Right lobe of liver (tissue), 6 donors: ENCODE measurements around the gene APOA4. TPM values are rescaled to one million over a fixed set of nuclear protein-coding genes. Genes with fewer than 3 reads are reported as not detected.
A peak's percentile ranks its signal among the peaks of the same experiment; 100 is the strongest.

Experiments
- ATAC-seq, 4 donors: fragments of 200-7000 bp; cut with Tn5 transposase; one replicate each; pipeline ENCODE4 v1.9.1; 2020; ENCODE audit warnings: mild to moderate bottlenecking in 4 of 4, moderate library complexity in 4 of 4
- DNase-seq, 3 donors: peaks; one replicate each; pipeline ENCODE4 v3.0.0-alpha.2; 2020
- H3K27ac ChIP-seq, 3 donors: fragments of 200-600 bp; one replicate each; pipeline ENCODE4 v1.8.0; 2022
- H3K27me3 ChIP-seq, 2 donors: fragments of 200-600 bp; one replicate each; pipeline ENCODE4 v1.8.0; 2022
- H3K36me3 ChIP-seq, 4 donors: fragments of 200-600 bp; sonication (generic) in 1 of 4; one replicate each; pipeline versions ENCODE4 v1.5.1 to v1.8.0; 2017 to 2022; ENCODE audit warnings: control low read depth in 1 of 4
- H3K4me1 ChIP-seq, 4 donors: fragments of 200-600 bp; sonication (generic) in 1 of 4; one replicate each; pipeline versions ENCODE4 v1.5.1 to v1.8.0; 2017 to 2022; ENCODE audit warnings: control low read depth in 1 of 4
- H3K4me3 ChIP-seq, 3 donors: fragments of 200-600 bp; one replicate each; pipeline ENCODE4 v1.8.0; 2022
- H3K9me3 ChIP-seq, 4 donors: fragments of 200-600 bp; sonication (generic) in 1 of 4; one replicate each; pipeline versions ENCODE4 v1.5.1 to v1.8.0; 2017 to 2022; ENCODE audit warnings: control low read depth in 1 of 4
- CTCF ChIP-seq, 4 donors: fragments of 200-600 bp in 3 of 4; fragments of 450-650 bp in 1 of 4; IDR thresholded peaks; one replicate each; pipeline versions ENCODE4 v1.5.1 to v1.8.0; 2016 to 2022; ENCODE audit warnings: antibody characterized with exemption in 4 of 4, mild to moderate bottlenecking in 2 of 4
- POLR2A ChIP-seq: fragments of 450-650 bp; IDR thresholded peaks from one replicate; pipeline ENCODE4 v1.6.1; 2017; ENCODE audit warnings: antibody characterized with exemption, mild to moderate bottlenecking
- WGBS: methylation state at CpG from one replicate; pipeline ENCODE4 v1.1.6; 2018; ENCODE audit warnings: low coverage, low lambda C conversion rate; ENCODE audit not compliant: insufficient coverage; ENCODE audit errors: missing lambda C conversion rate; 5-methylcytosine and 5-hydroxymethylcytosine counted together
- intact Hi-C, 2 donors: fragments of 100-400 bp; cut with DNase I; formaldehyde crosslinking; loops; one replicate each; pipeline versions ENCODE4 v1.11.2 to v1.14.1; 2022
- total RNA-seq, 6 experiments: library from RNA; depleted of rRNA in 2 of 6; stranded (reverse); fragments of >200 nt in 2 of 6; fragmentation: NEBNext Ultra II Directional in 3 of 6; extraction: Animal tissue kit (Norgen Biotek cat#: 25700) in 3 of 6; gene quantifications; one replicate each; pipeline versions ENCODE4 v1.1.0 to v1.2.4, GENCODE V29; 2016 to 2023
- donor health status: DM: no; HTN: yes; CAD: no.
- donor health status: DM: no; HTN: no; CAD: no.
- donor health status: DM: no; HTN: no; CAD: no.
- donor health status: DM: no; HTN: yes; CAD: no.
- donor health status: DM: no; HTN: yes; CAD: no.

The APOA4 gene
- total RNA-seq, 6 experiments from 2014 or later, result 21.9 to 1,288 (median 117) TPM

DNA sequence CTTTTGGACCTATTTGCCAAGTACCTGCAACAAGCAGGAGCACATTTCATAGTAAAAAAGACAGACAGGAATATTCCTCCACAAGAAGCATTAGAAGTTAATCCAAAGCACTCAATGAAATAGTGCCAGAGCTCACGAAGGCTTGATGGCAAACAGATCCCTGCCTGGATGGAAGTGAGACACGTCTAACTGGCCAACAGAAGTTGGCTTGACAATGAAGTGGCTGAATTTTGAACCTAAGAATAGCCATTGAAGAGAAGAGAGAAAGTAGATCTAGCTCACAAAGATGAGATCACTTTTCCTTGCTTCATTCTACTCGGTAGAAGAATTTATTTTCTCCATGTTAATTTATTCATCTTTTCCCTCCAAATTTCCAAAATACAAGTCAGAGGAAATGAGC, 45.0 kb upstream of the APOA4 start:
- Histone ChIP-seq H3K27ac (no peak overlapping the region), H3K9me3 (no peaks in the 10 kb centered on the region), H3K36me3 (peaks cover 0 to 52% (median 16%) of the 10 kb centered on the region in 4 donors), H3K4me1 (peaks cover 0 to 38% (median 9%) of the 10 kb centered on the region in 4 donors), H3K4me3 (no peak overlapping the region), H3K27me3 (no peaks in the 10 kb centered on the region)
- intact Hi-C loops, result no loop called here
- DNase-seq (no peak), ATAC-seq (no peak)
- whole genome bisulfite sequencing, result 82% methylated on average over 3 of the region's 3 CpGs
- TF ChIP-seq POLR2A (no peak), CTCF (IDR thresholded peaks at IDR 0.05) (no peak)

DNA sequence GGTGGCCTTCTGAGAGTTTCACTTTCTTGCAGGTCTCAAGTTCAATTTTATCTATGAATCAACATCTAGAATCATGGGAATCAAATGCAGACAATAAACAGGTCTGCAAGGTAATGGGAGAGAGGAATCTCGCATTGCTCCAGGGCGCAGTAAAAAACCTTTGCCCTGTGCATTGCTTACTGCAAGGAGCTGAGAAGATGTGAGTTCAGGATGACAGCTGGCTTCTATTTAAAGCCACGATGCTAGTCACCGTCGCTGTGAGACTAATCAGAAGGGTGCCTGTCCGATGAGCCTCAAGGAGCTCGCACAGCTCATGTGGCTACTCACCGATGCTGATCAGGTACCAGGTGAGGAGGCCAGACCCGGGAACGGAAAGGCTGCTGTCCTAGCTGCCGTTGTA, 44.5 kb upstream of the APOA4 start:
- H3K27ac ChIP-seq, result no peak overlapping the region
- 94% methylated on average over 3 of the region's 11 CpGs for WGBS

DNA sequence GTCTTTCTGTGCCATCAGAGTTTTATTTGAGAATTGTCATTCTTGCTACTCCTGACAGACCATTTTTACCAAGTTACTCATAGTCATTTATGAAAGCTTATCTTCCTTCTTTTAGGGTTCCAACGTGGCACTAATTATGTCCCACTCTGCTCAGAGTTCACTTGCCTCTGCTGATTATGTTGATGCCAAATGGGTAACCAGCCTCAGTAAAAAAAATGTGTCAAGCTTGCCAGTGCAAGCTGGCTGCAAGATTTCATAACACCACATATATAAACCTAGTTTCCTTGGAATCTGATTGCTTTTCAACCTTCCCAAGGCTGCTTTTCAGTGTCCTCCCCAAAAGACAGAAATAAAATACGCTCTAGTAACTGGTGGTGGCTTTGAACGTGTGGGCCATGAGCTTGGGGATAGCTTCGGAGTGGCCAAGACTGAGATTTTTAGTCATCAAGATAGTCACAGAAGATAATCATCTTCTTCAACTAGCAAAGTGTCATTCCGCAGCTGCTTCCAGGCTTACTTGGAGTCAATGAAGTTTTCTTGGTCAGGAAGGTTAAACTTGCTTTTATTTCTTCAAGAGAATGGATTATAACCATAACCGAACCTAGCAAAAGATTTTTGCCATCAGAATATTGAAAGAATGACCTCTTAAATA, 43.8 kb upstream of the APOA4 start:
- H3K27ac ChIP-seq, result peak overlapping the region in 1 of 3 donors; percentile 40
- H3K27me3 ChIP-seq, result no peaks in the 10 kb centered on the region
- intact Hi-C loops, result no loop called here
- peaks cover 0 to 38% (median 9%) of the 10 kb centered on the region in 4 donors for H3K4me1 ChIP-seq
- no peak overlapping the region for H3K4me3 ChIP-seq
- peaks cover 0 to 49% (median 13%) of the 10 kb centered on the region in 4 donors for H3K36me3 ChIP-seq
- H3K9me3 ChIP-seq, result no peaks in the 10 kb centered on the region
- DNase-seq (no peak), ATAC-seq (peak in 2 of 4 donors; percentile 19 to 28)
- no peak for TF ChIP-seq POLR2A
- no peak for TF ChIP-seq CTCF (IDR thresholded peaks at IDR 0.05)
- 74% methylated on average over 6 of the region's 6 CpGs for WGBS

More for the DNA sequence above, 44.5 kb upstream of the APOA4 start:
- Histone ChIP-seq H3K36me3 (peaks cover 0 to 50% (median 14%) of the 10 kb centered on the region in 4 donors), H3K4me1 (peaks cover 0 to 38% (median 9%) of the 10 kb centered on the region in 4 donors), H3K4me3 (no peak overlapping the region), H3K27me3 (no peaks in the 10 kb centered on the region), H3K9me3 (no peaks in the 10 kb centered on the region)
- ATAC-seq (no peak), DNase-seq (no peak)
- intact Hi-C loops, result no loop called here
- TF ChIP-seq CTCF (IDR thresholded peaks at IDR 0.05), result no peak
- TF ChIP-seq POLR2A, result no peak

GRCh38 chr11:116865696-116866095, 42.6 kb upstream of the APOA4 start:
- H3K27ac ChIP-seq, result peak overlapping the region in 1 of 3 donors; percentile 40
- DNase-seq (no peak), ATAC-seq (no peak)
- H3K4me3 ChIP-seq, result no peak overlapping the region
- WGBS, result 56% methylated on average over 1 of the region's 1 CpG
- H3K9me3 ChIP-seq, result no peaks in the 10 kb centered on the region
- intact Hi-C loops, result no loop called here
- H3K27me3 ChIP-seq, result no peaks in the 10 kb centered on the region
- H3K4me1 ChIP-seq, result peaks cover 0 to 38% (median 9%) of the 10 kb centered on the region in 4 donors
- peaks cover 0 to 50% (median 14%) of the 10 kb centered on the region in 4 donors for H3K36me3 ChIP-seq
- TF ChIP-seq CTCF (IDR thresholded peaks at IDR 0.05), result no peak
- TF ChIP-seq POLR2A, result no peak
